MCF 10A (cell line): ENCODE measurements around the gene CAPS. TPM values are rescaled to one million over a fixed set of nuclear protein-coding genes. Genes with fewer than 3 reads are reported as not detected.

Experiments used
- BruUV-seq: library from RNA; stranded (reverse); fragments of 400-500 nt; replicated peaks from 2 replicates; lab custom pipeline; 2021; lab: Mats Ljungman, UMichigan
- CTCF ChIA-PET: fragments of 300-600 bp; sonication (Branson Sonifier 250); formaldehyde crosslinking; extraction: SDS; loops from one replicate; lab custom pipeline; 2021; ENCODE audit warnings: antibody characterized with exemption, inconsistent platforms; lab: Yijun Ruan, JAX
- POLR2A ChIA-PET: fragments of 300-600, 350-650 bp; sonication (Branson Sonifier 250); formaldehyde crosslinking; extraction: SDS; loops from one replicate; lab custom pipeline; 2020; ENCODE audit warnings: antibody characterized with exemption, inconsistent platforms; lab: Yijun Ruan, JAX
- DNase-seq: peaks from one replicate; pipeline ENCODE4 v3.0.0-alpha.2; 2018; ENCODE audit not compliant: unreplicated experiment
- H3K27ac Mint-ChIP-seq: one replicate; pipeline ENCODE4 v1.8.0; 2022; ENCODE audit warnings: mild to moderate bottlenecking, low read depth, mixed read lengths; ENCODE audit not compliant: unreplicated experiment
- H3K27me3 Mint-ChIP-seq: one replicate; pipeline ENCODE4 v1.8.0; 2022; ENCODE audit warnings: mixed read lengths; ENCODE audit not compliant: insufficient read depth, unreplicated experiment
- H3K36me3 Mint-ChIP-seq: one replicate; pipeline ENCODE4 v1.8.0; 2022; ENCODE audit warnings: mild to moderate bottlenecking, moderate library complexity, mixed read lengths; ENCODE audit not compliant: insufficient read depth, unreplicated experiment
- H3K4me1 Mint-ChIP-seq: one replicate; pipeline ENCODE4 v1.8.0; 2022; ENCODE audit warnings: mixed read lengths; ENCODE audit not compliant: insufficient read depth, unreplicated experiment
- H3K4me3 Mint-ChIP-seq: one replicate; pipeline ENCODE4 v1.8.0; 2022; ENCODE audit warnings: mild to moderate bottlenecking, moderate library complexity, mixed read lengths; ENCODE audit not compliant: unreplicated experiment
- H3K9me3 Mint-ChIP-seq: one replicate; pipeline ENCODE4 v1.8.0; 2022; ENCODE audit warnings: mixed read lengths; ENCODE audit not compliant: unreplicated experiment
- CTCF ChIP-seq: fragments of 200-600 bp; IDR thresholded peaks from one replicate; pipeline ENCODE4 v1.8.0; 2022; ENCODE audit warnings: antibody characterized with exemption, mild to moderate bottlenecking; ENCODE audit not compliant: unreplicated experiment
- intact Hi-C: fragments of 100-400 bp; cut with micrococcal nuclease; formaldehyde crosslinking; loops from 2 replicates; pipeline ENCODE4 v1.14.1; 2022
- total RNA-seq: library from RNA; stranded (reverse); gene quantifications from 2 replicates; pipeline ENCODE4 v1.2.3, GENCODE V29; 2022

CAPS gene
- total RNA-seq, 1 experiment from 2014 or later = 7.3 TPM

DNA sequence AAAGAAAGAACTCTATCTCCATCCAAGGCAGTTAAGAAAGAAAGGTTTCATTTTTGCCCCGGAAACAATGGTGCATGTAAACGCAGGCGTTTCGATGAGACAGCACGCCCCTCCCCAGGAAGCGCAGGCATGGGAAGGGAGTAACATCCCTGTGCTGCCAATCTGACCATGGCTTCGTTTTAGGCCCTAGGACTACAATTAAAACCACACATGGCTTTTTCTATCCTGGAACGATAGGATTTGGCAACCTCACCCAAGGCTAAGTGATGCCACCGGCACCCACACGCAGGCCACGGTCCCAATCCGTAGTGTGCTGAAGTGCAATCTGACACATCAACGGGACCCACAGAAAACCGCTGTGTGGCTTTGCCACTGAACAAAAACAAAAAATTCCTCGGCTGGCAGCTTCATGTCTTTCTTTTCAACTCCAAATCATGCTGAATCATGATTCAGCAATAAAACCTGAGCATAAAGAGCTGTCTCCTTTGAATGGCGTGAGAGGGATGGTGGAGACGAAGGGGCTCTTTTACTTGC lies 39.7 kb downstream of the CAPS start:
- no peak for DNase-seq
- intact Hi-C loops = no loop called here
- peaks cover 27% of the 10 kb centered on the region for H3K4me1 Mint-ChIP-seq
- peak overlapping the region; percentile 27 for H3K27ac Mint-ChIP-seq
- H3K4me3 Mint-ChIP-seq = no peak overlapping the region
- BruUV-seq = no TSS peak
- no peak for TF ChIP-seq CTCF
- H3K36me3 Mint-ChIP-seq = peaks cover 26% of the 10 kb centered on the region
- ChIA-PET POLR2A (interaction anchor here (0.5 kb wide), 1 partner anchor 23 kb away, joined by 3 read pairs; no protein-coding TSS in a partner anchor), CTCF (interaction anchor here (0.6 to 3.0 kb wide), 3 partner anchors 14 to 174 kb away, joined by 3 to 13 read pairs (median 3); no protein-coding TSS in a partner anchor)
- H3K9me3 Mint-ChIP-seq = no peaks in the 10 kb centered on the region
- H3K27me3 Mint-ChIP-seq = no peaks in the 10 kb centered on the region

DNA sequence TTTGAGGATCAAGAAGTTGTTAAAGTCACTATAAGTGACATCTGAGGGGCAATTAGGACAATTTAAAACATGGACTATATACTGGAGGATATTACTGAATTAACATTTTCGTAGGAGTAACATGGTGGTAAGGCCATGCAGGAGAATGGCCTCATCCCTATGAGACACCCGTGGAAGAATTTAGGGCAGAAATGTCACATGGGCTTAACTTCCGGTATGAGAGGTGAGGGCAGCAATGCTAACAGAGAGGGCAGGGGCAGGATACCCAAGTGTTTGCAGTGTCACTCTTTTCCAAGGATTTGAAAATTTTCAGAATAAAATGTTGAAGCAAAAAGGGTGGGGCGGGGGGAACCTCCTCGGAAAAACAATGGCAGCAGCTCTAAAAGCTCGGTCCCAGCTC lies 40.2 kb downstream of the CAPS start:
- ChIA-PET CTCF (interaction anchor here (0.6 to 5.1 kb wide), 2 partner anchors 13 to 16 kb away, joined by 3 to 48 read pairs; no protein-coding TSS in a partner anchor), POLR2A (interaction anchor here (0.6 kb wide), 1 partner anchor 580 kb away, joined by 3 read pairs; no protein-coding TSS in a partner anchor)
- no peak for DNase-seq
- Mint-ChIP-seq H3K9me3 (no peaks in the 10 kb centered on the region), H3K27ac (no peak overlapping the region), H3K36me3 (peaks cover 26% of the 10 kb centered on the region), H3K4me1 (peaks cover 27% of the 10 kb centered on the region), H3K27me3 (no peaks in the 10 kb centered on the region), H3K4me3 (no peak overlapping the region)
- no peak for TF ChIP-seq CTCF
- intact Hi-C loops = no loop called here
- no TSS peak for BruUV-seq

GRCh38 chr19:5955636-5955935 lies 41.5 kb downstream of the CAPS start:
- no peaks in the 10 kb centered on the region for H3K27me3 Mint-ChIP-seq
- no peak overlapping the region for H3K4me3 Mint-ChIP-seq
- DNase-seq = no peak
- ChIA-PET POLR2A (interaction anchor here (1.0 to 1.1 kb wide), 2 partner anchors 11 to 12 kb away, joined by 3 to 4 read pairs; no protein-coding TSS in a partner anchor), CTCF (interaction anchor here (1.1 to 5.1 kb wide), 2 partner anchors 12 to 151 kb away, joined by 3 to 48 read pairs; no protein-coding TSS in a partner anchor)
- no peak overlapping the region for H3K27ac Mint-ChIP-seq
- peaks cover 18% of the 10 kb centered on the region for H3K36me3 Mint-ChIP-seq
- no peaks in the 10 kb centered on the region for H3K9me3 Mint-ChIP-seq
- TF ChIP-seq CTCF = no peak
- BruUV-seq = no TSS peak
- peaks cover 32% of the 10 kb centered on the region for H3K4me1 Mint-ChIP-seq
- intact Hi-C loops = no loop called here

DNA sequence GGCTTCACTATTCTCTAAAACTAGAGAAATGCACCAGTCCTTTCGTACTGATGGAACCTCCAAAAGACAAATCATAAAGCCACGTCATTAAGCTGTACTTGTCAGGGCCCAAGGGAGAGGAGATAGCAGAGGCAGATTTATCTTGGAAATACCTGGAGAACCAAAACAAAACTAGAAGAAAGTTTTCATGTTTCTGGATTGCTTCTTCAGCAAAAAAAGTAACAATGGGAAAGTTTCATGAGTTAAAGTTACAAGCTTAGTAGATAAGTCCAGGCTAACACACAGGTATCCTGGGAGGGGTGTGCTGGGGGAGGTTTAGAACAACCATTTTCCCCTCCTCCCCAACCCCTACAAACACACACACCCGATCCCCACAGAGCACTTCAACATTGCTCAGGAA lies 42.3 kb downstream of the CAPS start:
- no peak for DNase-seq
- BruUV-seq = no TSS peak
- Mint-ChIP-seq H3K4me1 (peaks cover 34% of the 10 kb centered on the region), H3K4me3 (no peak overlapping the region), H3K9me3 (no peaks in the 10 kb centered on the region), H3K27me3 (no peaks in the 10 kb centered on the region), H3K36me3 (peaks cover 11% of the 10 kb centered on the region), H3K27ac (no peak overlapping the region)
- no peak for TF ChIP-seq CTCF
- POLR2A ChIA-PET = interaction anchor here (0.6 to 1.1 kb wide), 2 partner anchors 9 to 12 kb away, joined by 3 read pairs; no protein-coding TSS in a partner anchor
- CTCF ChIA-PET = interaction anchor here (5.1 kb wide), 1 partner anchor 11 kb away, joined by 48 read pairs; no protein-coding TSS in a partner anchor
- intact Hi-C loops = no loop called here
